Immature natural killer cell (primary cell): ENCODE data around the gene UBE2K. TPM values are rescaled to one million over a fixed set of nuclear protein-coding genes. Genes with fewer than 3 reads are reported as not detected.

ENCODE experiments used
- polyA plus RNA-seq, 3 donors: library from polyadenylated mRNA; unstranded; fragments of 300-500 nt; fragmentation: Illumina TruSeq; gene quantifications; one replicate each; pipeline ENCODE4 v1.2.3, GENCODE V29; 2021

Gene UBE2K
- polyA plus RNA-seq, 3 donors from 2014 or later: 47.9 to 82.4 (median 67.8) TPM

Other genes with a start within 250 kb of the UBE2K start
- 1,000 to 10,000 TPM in 2 of 3 donors, 100 to 1,000 TPM in 1; 864 to 2,045 (median 1,318) TPM for gene RPL9, start 239.2 kb upstream of the UBE2K start, polyA plus RNA-seq
- gene LIAS, start 239.1 kb upstream of the UBE2K start, polyA plus RNA-seq: 10 to 100 TPM in 1 of 3 donors, 1 to 10 TPM in 2; 7.6 to 11.7 (median 7.8) TPM
- gene UGDH, start 170.7 kb upstream of the UBE2K start, polyA plus RNA-seq: 10 to 100 TPM; 29.4 to 48.0 (median 40.0) TPM
- gene SMIM14, start 59.3 kb upstream of the UBE2K start, polyA plus RNA-seq: 100 to 1,000 TPM in 2 of 3 donors, 10 to 100 TPM in 1; 84.0 to 150 (median 111) TPM